ENCODE measurements around the gene TRIM27. TPM values are rescaled to one million over a fixed set of nuclear protein-coding genes. Genes with fewer than 3 reads are reported as not detected.
"Not testable (repeated sequence)": the region's sequence is repeated elsewhere in the genome, so short reads cannot be mapped to it uniquely, and the experiment has no call there.

TRIM27 gene
- total RNA-seq, 1 donor = 59.8 TPM

- peak in 2 of 3 donors; percentile 37 to 67 for DNase-seq (ENCODE audit: low read depth in 2 of 3, low spot score in 2 of 3)
Measured at GRCh38 chr6:28865401-28866204, 58.2 kb downstream of the TRIM27 start.

DNA sequence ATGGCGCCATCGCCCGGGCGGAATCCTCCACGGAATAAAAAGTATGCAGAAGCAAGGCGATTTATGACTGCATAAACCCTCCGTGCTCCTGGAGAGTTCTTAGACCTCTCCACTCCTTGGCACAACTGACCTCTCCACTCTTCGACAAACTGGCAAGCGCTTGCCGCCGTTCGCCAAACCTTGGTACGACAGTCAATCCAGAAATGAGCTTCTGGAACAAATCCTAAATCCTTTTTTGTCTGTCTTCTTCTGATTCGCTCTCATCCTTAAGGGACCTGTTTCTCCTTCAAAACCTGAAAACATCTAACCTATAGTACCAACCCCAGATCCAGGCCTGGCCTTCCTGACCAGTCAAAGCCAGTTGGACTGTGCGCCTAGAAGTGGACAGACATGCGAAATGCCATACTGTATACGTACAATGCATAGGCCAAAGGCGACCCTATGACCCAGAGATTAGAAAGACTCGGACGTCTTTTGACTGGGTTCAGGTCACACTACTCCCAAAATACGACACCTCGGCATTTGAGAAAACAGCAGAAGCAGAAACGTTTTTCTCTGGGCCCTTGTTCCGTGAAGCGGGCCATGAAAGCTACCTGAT is 59.4 kb downstream of the TRIM27 start:
- no peak for DNase-seq (ENCODE audit: low read depth in 2 of 3, low spot score in 2 of 3)

DNA sequence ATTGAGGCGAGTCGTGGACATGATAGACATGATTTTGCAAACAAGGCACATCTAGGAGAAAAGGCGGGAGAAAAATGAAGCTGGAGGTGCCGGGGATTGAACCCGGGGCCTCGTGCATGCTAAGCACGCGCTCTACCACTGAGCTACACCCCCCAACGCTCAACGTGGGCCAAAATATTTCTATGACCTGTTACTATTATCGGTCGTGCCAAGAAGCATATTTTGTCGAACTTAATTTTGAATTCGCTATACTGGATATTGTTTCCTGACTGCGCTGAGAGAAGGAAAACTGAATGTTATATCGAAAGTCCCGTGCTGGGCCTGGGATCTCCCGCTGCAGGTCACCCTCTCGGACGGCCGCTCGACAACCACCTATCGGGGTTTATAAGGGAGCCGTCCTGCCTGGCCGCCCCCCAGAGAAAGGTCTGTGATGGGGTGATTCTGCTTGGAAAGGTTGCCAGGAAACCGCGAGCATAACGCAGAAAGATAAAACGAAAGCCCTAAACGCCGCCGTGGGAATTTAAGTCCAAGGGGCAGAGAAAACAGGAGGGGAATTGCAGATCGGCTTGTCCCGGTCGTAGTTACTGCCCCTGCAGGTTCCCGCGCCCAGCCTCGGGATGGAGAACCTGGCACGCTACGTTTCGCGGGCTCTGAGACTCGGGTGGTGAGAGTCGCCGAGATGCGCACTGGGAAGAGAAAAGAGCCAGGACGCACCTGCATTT is 60.0 kb downstream of the TRIM27 start:
- peak; percentile 77 to 93 (median 78) for DNase-seq (ENCODE audit: low read depth in 2 of 3, low spot score in 2 of 3)

DNA sequence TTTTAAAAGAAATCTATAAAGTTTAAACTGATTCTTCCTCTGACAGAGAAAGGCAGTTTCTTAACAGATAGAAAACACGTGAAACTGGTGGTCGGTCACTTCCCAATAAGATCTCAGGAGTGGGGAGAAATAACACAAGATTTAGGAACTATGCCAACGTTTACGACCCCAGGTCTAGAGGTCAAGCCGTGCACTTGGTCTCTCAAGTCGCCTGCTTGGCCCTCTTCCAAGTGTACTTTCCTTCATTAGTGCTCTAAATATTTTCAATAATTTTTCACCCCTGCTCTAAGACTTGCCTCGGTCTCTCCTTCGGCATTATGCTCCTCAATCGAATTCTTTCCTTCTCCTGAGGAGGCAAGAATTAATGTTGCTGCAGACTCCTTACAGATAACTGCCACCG is 61.7 kb downstream of the TRIM27 start:
- DNase-seq (ENCODE audit: low read depth in 2 of 3, low spot score in 2 of 3) = no peak

DNA sequence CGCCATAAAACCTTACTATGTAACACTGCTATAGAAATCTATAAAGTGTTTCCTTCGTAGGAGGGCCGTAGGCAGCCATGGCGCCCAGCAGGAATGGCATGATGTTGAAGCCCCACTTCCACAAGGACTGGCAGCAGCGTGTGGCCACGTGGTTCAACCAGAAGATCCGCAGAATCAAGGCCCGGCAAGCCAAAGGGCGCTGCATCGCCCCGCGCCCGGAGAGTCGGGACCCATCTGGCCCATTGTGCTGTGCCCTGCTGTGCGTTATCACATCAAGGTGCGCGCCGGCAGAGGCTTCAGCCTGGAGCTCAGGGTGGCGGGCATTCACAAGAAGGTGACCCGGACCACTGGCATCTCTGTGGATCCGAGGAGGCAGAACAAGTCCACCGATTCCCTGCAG is 62.4 kb downstream of the TRIM27 start:
- no peak for DNase-seq (ENCODE audit: low read depth in 2 of 3, low spot score in 2 of 3)

- peak in 1 of 3 donors; percentile 40 for DNase-seq (ENCODE audit: low read depth in 2 of 3, low spot score in 2 of 3)
Measured at GRCh38 chr6:28860581-28860980, 63.2 kb downstream of the TRIM27 start.

GRCh38 chr6:28858963-28859362 is 64.8 kb downstream of the TRIM27 start:
- no peak for DNase-seq (ENCODE audit: low read depth in 2 of 3, low spot score in 2 of 3)

GRCh38 chr6:28856620-28857005 is 67.2 kb downstream of the TRIM27 start:
- no peak for DNase-seq (ENCODE audit: low read depth in 2 of 3, low spot score in 2 of 3)

DNA sequence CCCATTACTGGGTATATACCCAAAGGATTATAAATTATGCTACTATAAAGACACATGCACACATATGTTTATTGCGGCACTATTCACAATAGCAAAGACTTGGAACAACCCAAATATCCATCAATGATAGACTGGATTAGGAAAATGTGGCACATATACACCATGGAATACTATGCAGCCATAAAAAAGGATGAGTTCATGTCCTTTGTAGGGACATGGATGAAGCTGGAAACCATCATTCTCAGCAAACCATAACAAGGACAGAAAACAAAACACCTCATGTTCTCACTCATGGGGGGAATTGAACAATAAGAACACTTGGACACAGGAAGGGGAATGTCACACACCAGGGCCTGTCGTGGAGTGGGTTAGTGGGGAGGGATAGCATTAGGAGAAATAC is 69.4 kb downstream of the TRIM27 start:
- DNase-seq (ENCODE audit: low read depth in 2 of 3, low spot score in 2 of 3) = not testable (repeated sequence)

Small RNAs within 50 kb of the gene (small RNA-seq; reads per million reads assigned to genes)
- not detected for gene RNU6-930P

Other genes starting within 250 kb of the TRIM27 start
- 0.27 TPM for gene ZNF311, start 81.3 kb upstream of the TRIM27 start, total RNA-seq
- gene OR2W1, start 121.2 kb upstream of the TRIM27 start, total RNA-seq = not detected
- gene OR2B3, start 163.3 kb upstream of the TRIM27 start, total RNA-seq = not detected
- gene OR2J1, start 175.5 kb upstream of the TRIM27 start, total RNA-seq = under 0.01 TPM
- not detected for gene OR2J3, start 184.1 kb upstream of the TRIM27 start, total RNA-seq
- under 0.01 TPM for gene OR2J2, start 246.9 kb upstream of the TRIM27 start, total RNA-seq

Data from hematopoietic multipotent progenitor cell (in vitro differentiated cells).